HCT116 (cell line): ENCODE measurements around the gene CACNA2D3.

Experiments
- ATF3 ChIP-seq: IDR thresholded peaks from 2 replicates; pipeline ENCODE4 v1.6.1; 2012
- CEBPB ChIP-seq: IDR thresholded peaks from 2 replicates; pipeline ENCODE4 v1.6.1; 2012; ENCODE audit warnings: low read depth
- EZH2 ChIP-seq: fragments of 200-600 bp; sonication (generic); IDR thresholded peaks from 2 replicates; pipeline ENCODE4 v1.6.1; 2017; ENCODE audit warnings: antibody characterized with exemption, mixed run types
- FOSL1 ChIP-seq: IDR thresholded peaks from 2 replicates; pipeline ENCODE4 v1.6.1; 2012; ENCODE audit warnings: low read depth
- POLR2A ChIP-seq: IDR thresholded peaks from 2 replicates; pipeline ENCODE4 v1.7.0; 2011; ENCODE audit warnings: borderline replicate concordance; ENCODE audit not compliant: insufficient read depth, insufficient read length; ENCODE audit errors: extremely low read depth
- POLR2AphosphoS5 ChIP-seq: IDR thresholded peaks from 2 replicates; pipeline ENCODE4 v1.6.1; 2011; ENCODE audit warnings: mild to moderate bottlenecking, low read depth, low read length, moderate library complexity
- RAD21 ChIP-seq: IDR thresholded peaks from 2 replicates; pipeline ENCODE4 v1.6.1; 2012; ENCODE audit warnings: low read depth, mild to moderate bottlenecking
- REST ChIP-seq: IDR thresholded peaks from 2 replicates; pipeline ENCODE4 v1.6.1; 2012; ENCODE audit warnings: low read depth
- SIN3A ChIP-seq: IDR thresholded peaks from 2 replicates; pipeline ENCODE4 v1.6.1; 2012; ENCODE audit warnings: low read depth
- TF ChIP-seq, protein P1 (sequence below), 3 experiments: fragments of 200-600 bp in 1 of 3; sonication (generic) in 1 of 3; IDR thresholded peaks in 2 of 3; conservative IDR thresholded peaks in 1 of 3; 2 replicates each; pipeline ENCODE4 v1.5.1; 2012 to 2017; ENCODE audit warnings: low read depth in 2 of 3, low read length in 2 of 3, antibody characterized with exemption in 1 of 3, borderline replicate concordance in 1 of 3, control low read depth in 1 of 3, mild to moderate bottlenecking in 1 of 3, mixed read lengths in 1 of 3, mixed run types in 1 of 3, moderate library complexity in 1 of 3; ENCODE audit not compliant: insufficient read depth in 1 of 3
- TF ChIP-seq, protein P2 (sequence below): IDR thresholded peaks from 2 replicates; pipeline ENCODE4 v1.6.1; 2012

DNA sequence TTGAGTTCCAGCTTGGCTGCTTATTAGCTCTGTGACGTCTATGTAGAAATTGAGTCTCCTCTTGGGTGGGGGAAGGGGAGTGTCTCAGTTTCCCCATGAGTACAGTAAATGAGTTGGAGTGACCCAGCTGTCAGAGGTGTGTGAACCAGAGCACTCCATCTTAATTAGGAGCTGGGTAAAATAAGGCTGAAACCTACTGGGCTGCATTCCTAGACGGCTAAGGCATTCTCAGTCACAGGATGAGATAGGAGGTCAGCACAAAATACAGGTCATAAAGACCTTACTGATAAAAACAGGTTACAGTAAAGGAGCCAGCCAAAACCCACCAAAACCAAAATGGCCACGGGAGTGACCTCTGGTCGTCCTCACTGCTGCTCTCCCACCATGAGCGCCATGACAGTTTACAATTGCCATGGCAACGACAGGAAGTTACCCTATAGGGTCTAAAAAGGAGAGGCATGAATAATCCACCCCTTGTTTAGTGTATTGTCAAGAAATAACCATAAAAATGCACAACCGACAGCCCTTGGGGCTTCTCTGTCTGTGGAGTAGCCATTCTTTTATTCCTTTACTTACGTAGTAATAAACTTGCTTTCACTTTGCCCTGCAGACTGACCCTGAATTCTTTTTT, 222.4 kb downstream of the CACNA2D3 start:
- TF ChIP-seq, protein P1, sequence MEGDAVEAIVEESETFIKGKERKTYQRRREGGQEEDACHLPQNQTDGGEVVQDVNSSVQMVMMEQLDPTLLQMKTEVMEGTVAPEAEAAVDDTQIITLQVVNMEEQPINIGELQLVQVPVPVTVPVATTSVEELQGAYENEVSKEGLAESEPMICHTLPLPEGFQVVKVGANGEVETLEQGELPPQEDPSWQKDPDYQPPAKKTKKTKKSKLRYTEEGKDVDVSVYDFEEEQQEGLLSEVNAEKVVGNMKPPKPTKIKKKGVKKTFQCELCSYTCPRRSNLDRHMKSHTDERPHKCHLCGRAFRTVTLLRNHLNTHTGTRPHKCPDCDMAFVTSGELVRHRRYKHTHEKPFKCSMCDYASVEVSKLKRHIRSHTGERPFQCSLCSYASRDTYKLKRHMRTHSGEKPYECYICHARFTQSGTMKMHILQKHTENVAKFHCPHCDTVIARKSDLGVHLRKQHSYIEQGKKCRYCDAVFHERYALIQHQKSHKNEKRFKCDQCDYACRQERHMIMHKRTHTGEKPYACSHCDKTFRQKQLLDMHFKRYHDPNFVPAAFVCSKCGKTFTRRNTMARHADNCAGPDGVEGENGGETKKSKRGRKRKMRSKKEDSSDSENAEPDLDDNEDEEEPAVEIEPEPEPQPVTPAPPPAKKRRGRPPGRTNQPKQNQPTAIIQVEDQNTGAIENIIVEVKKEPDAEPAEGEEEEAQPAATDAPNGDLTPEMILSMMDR (IDR thresholded peaks at IDR 0.05 in 2 of 3, conservative IDR thresholded peaks at IDR 0.05 in 1 of 3; ENCODE audit: borderline replicate concordance in 1 of 3, insufficient read depth in 1 of 3, low read depth in 2 of 3, low read length in 2 of 3) = no peak
- TF ChIP-seq POLR2AphosphoS5 (no peak), POLR2A (no peak), FOSL1 (no peak), REST (no peak), RAD21 (no peak), CEBPB (no peak), SIN3A (no peak), ATF3 (no peak), EZH2 (no peak)
- TF ChIP-seq, protein P2, sequence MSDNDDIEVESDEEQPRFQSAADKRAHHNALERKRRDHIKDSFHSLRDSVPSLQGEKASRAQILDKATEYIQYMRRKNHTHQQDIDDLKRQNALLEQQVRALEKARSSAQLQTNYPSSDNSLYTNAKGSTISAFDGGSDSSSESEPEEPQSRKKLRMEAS = no peak
